Stimulated activated CD8-positive, alpha-beta memory T cell treated with anti-CD3 and anti-CD28 coated beads, Interleukin-15, amount 100 ng/mL, for 48 hours (primary cell): ENCODE measurements around the gene FCRLA.
"Not testable (repeated sequence)": the region's sequence is repeated elsewhere in the genome, so short reads cannot be mapped to it uniquely, and the experiment has no call there.

Source experiments
- DNase-seq, 2 donors: peaks; one replicate each; pipeline ENCODE4 v3.0.0-alpha.2; 2020; ENCODE audit warnings: low read depth in 2 of 2

The FCRLA gene

GRCh38 chr1:161706482-161707347 lies at the start of gene FCRLA:
Gene FCRLA, plus strand, starts transcription at chr1:161707229. Its CDS starts 36 bp downstream, at chr1:161707265.
- no peak for DNase-seq

DNA sequence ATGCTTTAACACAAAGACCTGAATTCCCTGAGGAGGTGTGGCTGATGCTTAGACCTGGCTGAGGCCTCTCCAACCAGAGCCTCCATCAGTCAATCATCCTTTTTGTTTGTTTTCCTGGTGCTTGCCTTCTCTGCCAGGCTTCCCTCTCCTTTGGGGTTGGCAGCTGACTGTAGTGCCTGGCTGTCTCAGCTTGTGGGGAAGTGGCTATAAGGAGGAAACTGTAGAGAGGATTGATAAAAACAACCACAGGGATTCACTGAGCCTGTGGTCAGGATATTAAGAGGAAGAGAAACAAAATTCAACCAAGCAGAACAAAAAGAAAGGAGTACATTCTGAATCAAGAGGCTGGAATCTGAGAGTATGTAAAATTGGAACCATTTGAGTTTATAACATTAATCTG lies 48.5 kb upstream of the FCRLA start:
- not testable (repeated sequence) for DNase-seq

- DNase-seq: not testable (repeated sequence)
These were observed 45.2 kb upstream of the FCRLA start for GRCh38 chr1:161661660-161662311.

- not testable (repeated sequence) for DNase-seq
These were observed 44.2 kb upstream of the FCRLA start, which contains the start of gene FCGR2B for GRCh38 chr1:161662684-161663339. Gene FCGR2B, plus strand, starts transcription at chr1:161663143. Its CDS starts 99 bp downstream, at chr1:161663242.

- not testable (repeated sequence) for DNase-seq
These were observed 43.5 kb upstream of the FCRLA start for GRCh38 chr1:161663569-161663968.

GRCh38 chr1:161664689-161665088 lies 42.3 kb upstream of the FCRLA start:
- not testable (repeated sequence) for DNase-seq

GRCh38 chr1:161671045-161672020 lies 35.7 kb upstream of the FCRLA start:
- DNase-seq: not testable (repeated sequence)

DNA sequence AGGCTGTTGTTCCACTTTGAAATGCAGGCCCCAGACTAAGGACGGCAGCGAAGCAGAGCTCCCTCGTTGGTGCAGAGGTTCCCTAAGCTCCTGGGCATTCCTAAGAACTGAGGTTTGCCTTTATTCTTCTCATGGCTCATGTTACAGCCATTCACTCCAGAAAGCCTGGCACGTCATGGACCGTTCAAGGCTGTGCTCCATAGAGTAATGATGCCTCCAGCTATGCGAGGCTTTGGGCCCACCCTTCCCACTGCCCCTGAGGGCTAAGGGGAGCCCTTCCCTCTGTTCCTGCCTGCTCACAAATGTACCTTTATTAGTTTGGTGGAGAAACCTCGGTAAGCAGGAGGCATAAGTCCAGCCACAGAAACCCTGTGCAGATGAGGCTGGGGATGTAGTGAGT lies 33.6 kb upstream of the FCRLA start:
- DNase-seq: not testable (repeated sequence)

- not testable (repeated sequence) for DNase-seq
These were observed 32.6 kb upstream of the FCRLA start for GRCh38 chr1:161674447-161674846.

DNA sequence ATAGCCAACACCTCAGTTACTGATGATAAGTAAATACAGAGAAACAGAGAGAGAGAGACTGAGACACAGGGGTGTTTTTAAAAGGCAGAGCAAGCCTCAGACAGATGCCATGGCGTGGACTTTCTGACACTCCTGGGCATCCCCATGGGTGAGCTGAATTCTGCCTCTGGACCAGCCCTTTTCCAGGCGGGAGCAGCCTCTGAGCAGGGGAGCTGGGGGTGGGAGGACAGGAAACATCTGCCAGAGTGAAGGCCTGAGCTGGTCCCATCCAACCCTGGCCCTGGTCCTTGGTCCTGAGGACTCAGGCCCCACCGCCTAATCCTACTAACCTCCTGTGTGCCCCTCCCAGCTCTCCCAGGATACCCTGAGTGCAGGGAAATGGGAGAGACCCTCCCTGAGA lies 32.1 kb upstream of the FCRLA start:
- not testable (repeated sequence) for DNase-seq

GRCh38 chr1:161676441-161676840 lies 30.6 kb upstream of the FCRLA start:
- no peak for DNase-seq

GRCh38 chr1:161676958-161677689 lies 29.9 kb upstream of the FCRLA start:
- no peak for DNase-seq

- no peak for DNase-seq
These were observed 28.5 kb upstream of the FCRLA start for GRCh38 chr1:161678500-161678899.

- DNase-seq: no peak
These were observed 25.1 kb upstream of the FCRLA start for GRCh38 chr1:161681879-161682278.

- DNase-seq: no peak
These were observed 18.1 kb upstream of the FCRLA start for GRCh38 chr1:161688946-161689345.

- DNase-seq: no peak
These were observed 15.2 kb upstream of the FCRLA start for GRCh38 chr1:161691846-161692245.

DNA sequence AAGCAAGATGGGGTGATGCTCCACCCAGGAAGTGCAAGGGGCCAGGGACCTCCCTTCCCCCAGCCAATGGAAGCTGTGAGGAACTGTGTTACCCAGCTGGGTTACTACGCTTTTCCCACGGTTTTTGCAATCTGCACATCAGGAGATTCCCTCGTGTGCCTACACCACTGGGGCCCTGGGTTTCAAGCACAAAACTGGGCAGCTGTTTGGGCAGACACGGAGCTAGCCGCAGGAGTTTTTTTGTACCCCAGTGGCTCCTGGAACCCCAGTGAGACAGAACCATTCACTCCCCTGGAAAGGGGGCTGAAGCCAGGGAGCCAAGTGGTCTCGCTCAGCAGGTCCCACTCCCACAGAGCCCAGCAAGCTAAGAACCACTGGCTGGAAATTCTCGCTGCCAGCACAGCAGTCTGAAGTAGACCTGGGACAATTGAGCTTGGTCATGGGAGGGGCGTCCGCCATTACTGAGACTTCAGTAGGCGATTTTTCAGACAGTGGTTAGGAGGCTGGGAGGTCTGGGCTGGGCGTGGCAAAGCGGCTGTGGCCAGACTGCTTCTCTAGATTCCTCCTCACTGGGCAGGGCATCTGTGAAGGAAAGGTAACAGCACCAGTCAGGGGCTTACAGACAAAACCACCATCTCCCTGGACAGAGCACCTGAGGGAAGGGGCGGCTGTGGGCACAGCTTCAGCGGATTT lies 13.9 kb upstream of the FCRLA start:
- not testable (repeated sequence) for DNase-seq

DNA sequence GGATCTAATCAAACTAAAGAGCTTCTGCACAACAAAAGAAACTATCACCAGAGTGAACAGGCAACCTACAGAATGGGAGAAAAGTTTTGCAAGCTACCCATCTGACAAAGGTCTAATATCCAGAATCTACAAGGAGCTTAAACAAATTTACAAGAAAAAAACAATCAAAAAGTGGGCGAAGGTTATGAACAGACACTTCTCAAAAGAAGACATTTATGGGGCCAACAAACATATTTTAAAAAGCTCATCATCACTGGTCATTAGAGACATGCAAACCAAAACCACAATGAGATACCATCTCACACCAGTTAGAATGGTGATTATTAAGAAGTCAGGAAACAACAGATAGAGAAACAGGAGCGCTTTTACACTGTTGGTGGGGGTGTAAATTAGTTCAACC lies 8.7 kb upstream of the FCRLA start:
- DNase-seq: not testable (repeated sequence)

DNA sequence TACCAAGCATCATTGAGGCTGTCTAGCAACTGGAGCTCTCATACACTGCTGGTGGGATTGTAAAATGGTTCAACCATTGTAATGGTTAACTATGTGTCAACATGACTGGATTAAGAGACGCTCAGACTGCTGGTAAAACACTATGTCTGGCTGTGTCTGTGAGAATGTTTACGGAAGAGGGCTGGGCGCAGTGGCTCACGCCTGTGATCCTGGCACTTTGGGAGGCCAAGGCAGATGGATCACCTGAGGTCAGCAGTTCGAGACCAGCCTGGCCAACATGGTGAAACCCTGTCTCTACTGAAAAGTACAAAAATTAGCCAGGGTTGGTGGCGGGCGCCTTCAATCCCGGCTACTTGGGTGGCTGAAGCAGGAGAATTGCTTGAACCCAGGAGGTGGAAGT lies 4.8 kb upstream of the FCRLA start:
- no peak for DNase-seq

GRCh38 chr1:161705537-161705936 lies 1.5 kb upstream of the FCRLA start:
- no peak for DNase-seq
